ENCODE data around the gene MYO18A.
A peak's percentile ranks its signal among the peaks of the same experiment; 100 is the strongest.

MYO18A gene

GRCh38 chr17:29107084-29107483 lies 73.1 kb downstream of the MYO18A start:
- TF ChIP-seq GATA3 (IDR thresholded peaks at IDR 0.05; ENCODE audit: low read depth, low read length) (no peak), GATA2 (IDR thresholded peaks at IDR 0.05; ENCODE audit: low read depth, low read length) (no peak)

- TF ChIP-seq GATA2 (IDR thresholded peaks at IDR 0.05; ENCODE audit: low read depth, low read length), result no peak
- no peak for TF ChIP-seq GATA3 (IDR thresholded peaks at IDR 0.05; ENCODE audit: low read depth, low read length)
Observed at GRCh38 chr17:29103341-29103740, 76.9 kb downstream of the MYO18A start.

- TF ChIP-seq GATA2 (IDR thresholded peaks at IDR 0.05; ENCODE audit: low read depth, low read length) (no peak), GATA3 (IDR thresholded peaks at IDR 0.05; ENCODE audit: low read depth, low read length) (no peak)
Observed at GRCh38 chr17:29102741-29103181, 77.4 kb downstream of the MYO18A start.

GRCh38 chr17:29102046-29102445 lies 78.2 kb downstream of the MYO18A start:
- TF ChIP-seq GATA3 (IDR thresholded peaks at IDR 0.05; ENCODE audit: low read depth, low read length), result no peak
- no peak; the same call in 1 of the 2 replicates for TF ChIP-seq GATA2 (IDR thresholded peaks at IDR 0.05; ENCODE audit: low read depth, low read length)

- TF ChIP-seq GATA3 (IDR thresholded peaks at IDR 0.05; ENCODE audit: low read depth, low read length) (no peak), GATA2 (IDR thresholded peaks at IDR 0.05; ENCODE audit: low read depth, low read length) (no peak)
Observed at GRCh38 chr17:29100296-29100695, 79.9 kb downstream of the MYO18A start.

GRCh38 chr17:29099527-29099926 lies 80.7 kb downstream of the MYO18A start:
- TF ChIP-seq GATA2 (IDR thresholded peaks at IDR 0.05; ENCODE audit: low read depth, low read length), result no peak
- TF ChIP-seq GATA3 (IDR thresholded peaks at IDR 0.05; ENCODE audit: low read depth, low read length), result no peak

GRCh38 chr17:29096094-29096493 lies 84.1 kb downstream of the MYO18A start:
- TF ChIP-seq GATA2 (IDR thresholded peaks at IDR 0.05; ENCODE audit: low read depth, low read length) (no peak), GATA3 (IDR thresholded peaks at IDR 0.05; ENCODE audit: low read depth, low read length) (no peak)

GRCh38 chr17:29095439-29095838 lies 84.8 kb downstream of the MYO18A start:
- no peak for TF ChIP-seq GATA3 (IDR thresholded peaks at IDR 0.05; ENCODE audit: low read depth, low read length)
- TF ChIP-seq GATA2 (IDR thresholded peaks at IDR 0.05; ENCODE audit: low read depth, low read length), result no peak

- TF ChIP-seq GATA3 (IDR thresholded peaks at IDR 0.05; ENCODE audit: low read depth, low read length) (no peak), GATA2 (IDR thresholded peaks at IDR 0.05; ENCODE audit: low read depth, low read length) (no peak)
Observed at GRCh38 chr17:29094101-29094708, 86.0 kb downstream of the MYO18A start.

- TF ChIP-seq GATA3 (IDR thresholded peaks at IDR 0.05; ENCODE audit: low read depth, low read length) (no peak), GATA2 (IDR thresholded peaks at IDR 0.05; ENCODE audit: low read depth, low read length) (no peak)
Observed at GRCh38 chr17:29093090-29093871, 86.9 kb downstream of the MYO18A start.

GRCh38 chr17:29091606-29092289 lies 88.5 kb downstream of the MYO18A start:
- TF ChIP-seq GATA2 (IDR thresholded peaks at IDR 0.05; ENCODE audit: low read depth, low read length) (peak; percentile 41; the same call in 1 of the 2 replicates), GATA3 (IDR thresholded peaks at IDR 0.05; ENCODE audit: low read depth, low read length) (no peak)

GRCh38 chr17:29090750-29091605 lies 89.2 kb downstream of the MYO18A start:
- TF ChIP-seq GATA2 (IDR thresholded peaks at IDR 0.05; ENCODE audit: low read depth, low read length) (no peak), GATA3 (IDR thresholded peaks at IDR 0.05; ENCODE audit: low read depth, low read length) (no peak)

- TF ChIP-seq GATA3 (IDR thresholded peaks at IDR 0.05; ENCODE audit: low read depth, low read length) (no peak), GATA2 (IDR thresholded peaks at IDR 0.05; ENCODE audit: low read depth, low read length) (no peak)
Observed at GRCh38 chr17:29090108-29090507, 90.1 kb downstream of the MYO18A start.

All from SH-SY5Y (cell line).